GM12873 (cell line): ENCODE data around the gene PSMB4.

Experiments used
- TF ChIP-seq, protein P1 (sequence below): IDR thresholded peaks from 2 replicates; pipeline ENCODE4 v1.5.1; 2012; ENCODE audit warnings: low read depth, mild to moderate bottlenecking, moderate library complexity, low read length, control low read depth; ENCODE audit not compliant: insufficient read depth; ENCODE audit errors: missing control alignments

Gene PSMB4

DNA sequence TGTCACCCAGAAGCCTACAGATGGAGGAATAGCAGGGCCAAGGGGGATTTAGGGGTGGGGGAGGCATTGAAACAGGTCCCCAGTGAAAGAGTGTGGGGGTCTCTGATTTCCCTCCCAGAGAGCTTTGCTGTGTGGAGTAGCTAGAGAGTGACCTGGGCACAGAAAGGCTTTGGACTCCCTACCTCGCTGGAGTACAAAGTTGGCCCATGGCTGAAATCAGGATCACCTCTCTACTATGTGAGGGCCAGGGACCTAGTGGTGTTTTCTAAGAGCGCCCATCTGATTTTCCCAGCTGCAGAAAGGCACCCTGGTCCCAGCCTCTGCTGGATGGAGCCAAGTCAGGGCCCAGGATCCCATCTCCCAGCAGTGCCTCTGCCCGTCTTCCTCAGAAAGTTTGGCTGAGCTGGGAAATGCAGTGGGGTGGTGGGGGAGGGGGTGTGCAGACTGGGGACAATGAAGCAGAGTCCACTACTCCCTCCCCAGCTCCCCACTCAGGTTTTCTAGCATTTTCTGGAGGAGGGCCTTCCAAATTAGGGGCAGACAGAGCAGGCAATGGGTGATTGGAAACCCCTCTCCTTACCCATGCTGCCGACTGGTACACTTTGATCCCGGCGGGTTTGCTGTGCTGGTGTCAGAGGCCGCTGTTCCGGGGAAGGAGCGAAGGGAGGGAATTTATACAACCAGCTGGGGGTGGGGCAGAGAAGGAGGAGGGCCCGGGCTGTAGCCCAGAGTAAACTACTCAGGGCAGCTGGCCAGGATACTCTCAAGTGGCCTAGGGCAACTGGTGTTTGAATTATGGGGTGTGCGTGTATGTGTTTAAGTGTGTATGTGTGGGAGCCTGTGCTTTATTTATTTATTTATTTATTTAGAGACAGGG is 27.1 kb upstream of the PSMB4 start, which contains the start of gene SELENBP1:
Gene SELENBP1, minus strand, starts transcription at position 648 of the 877 bp plus-strand sequence. Its CDS starts 64 bp downstream, at position 584.
- TF ChIP-seq, protein P1, sequence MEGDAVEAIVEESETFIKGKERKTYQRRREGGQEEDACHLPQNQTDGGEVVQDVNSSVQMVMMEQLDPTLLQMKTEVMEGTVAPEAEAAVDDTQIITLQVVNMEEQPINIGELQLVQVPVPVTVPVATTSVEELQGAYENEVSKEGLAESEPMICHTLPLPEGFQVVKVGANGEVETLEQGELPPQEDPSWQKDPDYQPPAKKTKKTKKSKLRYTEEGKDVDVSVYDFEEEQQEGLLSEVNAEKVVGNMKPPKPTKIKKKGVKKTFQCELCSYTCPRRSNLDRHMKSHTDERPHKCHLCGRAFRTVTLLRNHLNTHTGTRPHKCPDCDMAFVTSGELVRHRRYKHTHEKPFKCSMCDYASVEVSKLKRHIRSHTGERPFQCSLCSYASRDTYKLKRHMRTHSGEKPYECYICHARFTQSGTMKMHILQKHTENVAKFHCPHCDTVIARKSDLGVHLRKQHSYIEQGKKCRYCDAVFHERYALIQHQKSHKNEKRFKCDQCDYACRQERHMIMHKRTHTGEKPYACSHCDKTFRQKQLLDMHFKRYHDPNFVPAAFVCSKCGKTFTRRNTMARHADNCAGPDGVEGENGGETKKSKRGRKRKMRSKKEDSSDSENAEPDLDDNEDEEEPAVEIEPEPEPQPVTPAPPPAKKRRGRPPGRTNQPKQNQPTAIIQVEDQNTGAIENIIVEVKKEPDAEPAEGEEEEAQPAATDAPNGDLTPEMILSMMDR, result no peak

DNA sequence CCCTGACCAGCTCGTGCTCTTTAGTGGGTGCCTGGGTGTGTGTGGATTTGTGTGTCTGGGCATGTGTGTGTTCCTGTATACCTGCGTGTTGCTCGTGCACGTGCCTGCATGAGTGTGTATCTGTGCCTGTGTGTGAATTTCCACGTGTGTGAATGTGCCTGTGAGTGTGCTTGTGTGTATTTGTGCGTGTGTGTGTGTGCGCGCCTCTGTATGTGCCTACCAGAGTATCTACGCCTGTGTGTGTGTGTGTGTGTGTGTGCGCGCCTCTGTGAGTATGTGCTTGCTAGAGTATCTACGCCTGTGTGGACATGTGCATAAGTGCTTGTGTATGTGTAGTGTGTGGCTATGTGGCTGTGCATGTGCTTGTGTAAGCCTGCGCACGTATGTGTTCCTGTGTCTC is 26.2 kb upstream of the PSMB4 start:
- TF ChIP-seq, protein P1, result no peak

DNA sequence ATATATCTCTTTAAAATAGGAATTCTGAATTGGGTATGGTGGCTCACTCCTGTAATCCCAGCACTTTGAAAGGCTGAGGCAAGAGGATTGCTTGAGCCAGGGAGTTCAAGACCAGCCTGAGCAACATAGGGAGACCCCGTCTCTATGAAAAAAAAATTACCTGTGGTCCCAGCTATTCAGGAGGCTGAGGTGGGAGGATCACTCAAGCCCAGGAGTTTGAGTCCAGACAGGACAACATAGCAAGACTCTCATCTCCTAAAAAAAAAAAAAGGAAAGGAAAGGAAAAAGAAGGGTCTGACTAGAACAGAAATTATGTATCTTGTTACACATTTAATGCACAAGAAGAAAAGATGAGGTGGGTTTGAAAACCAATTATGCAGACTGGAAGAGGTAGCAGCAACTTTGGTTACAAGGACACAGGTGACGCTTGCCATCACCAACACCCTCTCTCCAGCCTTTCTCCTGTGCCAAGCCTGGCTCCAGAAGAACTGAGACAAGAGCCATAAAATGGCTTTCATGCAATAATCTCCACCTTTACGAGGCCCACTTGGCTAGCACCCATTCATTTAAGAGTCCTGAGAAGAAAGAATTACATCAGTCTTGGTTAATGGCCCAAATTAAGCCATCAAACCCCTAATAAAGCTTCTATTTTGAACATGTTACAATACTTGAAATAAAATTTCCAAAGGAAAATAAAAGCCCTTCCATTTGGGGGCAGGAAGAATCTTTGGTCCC is 22.1 kb upstream of the PSMB4 start:
- TF ChIP-seq, protein P1, result no peak

DNA sequence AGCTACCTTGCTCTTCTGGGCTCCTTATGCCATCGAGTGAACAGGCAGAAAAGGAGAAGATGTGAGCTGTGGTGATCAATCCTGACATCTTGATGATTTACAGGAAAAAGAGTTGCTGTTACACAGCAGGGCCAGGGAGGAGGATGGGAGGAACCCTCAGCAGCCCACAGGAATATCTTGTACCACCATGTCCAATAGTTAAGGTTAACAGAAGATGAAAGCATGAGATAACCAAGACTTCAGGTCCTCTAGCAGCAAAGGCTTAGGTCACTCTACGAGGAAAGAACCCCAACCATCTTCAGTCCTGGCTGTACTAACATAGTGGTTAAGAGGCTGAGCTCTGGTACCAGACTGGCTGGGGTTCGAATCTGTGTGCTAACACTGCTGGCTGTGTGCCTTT is 14.8 kb upstream of the PSMB4 start:
- TF ChIP-seq, protein P1, result no peak

DNA sequence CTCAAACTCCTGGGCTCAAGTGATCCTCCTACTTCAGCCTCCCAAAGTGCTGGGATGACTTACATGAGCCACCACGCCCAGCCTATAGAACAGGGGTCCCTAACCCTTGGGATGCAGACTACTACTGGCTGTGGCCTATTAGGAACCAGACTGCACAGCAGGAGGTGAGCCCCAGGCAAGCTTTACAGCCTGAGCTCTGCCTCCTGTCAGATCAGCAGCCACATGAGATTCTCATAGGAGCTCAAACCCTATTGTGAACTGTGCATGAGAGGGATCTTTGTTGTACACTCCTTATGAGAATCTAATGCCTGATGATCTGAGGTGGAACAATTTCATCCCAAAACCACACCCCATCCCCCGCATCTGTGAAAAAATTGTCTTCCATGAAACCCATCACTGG is 13.4 kb upstream of the PSMB4 start:
- TF ChIP-seq, protein P1, result no peak

DNA sequence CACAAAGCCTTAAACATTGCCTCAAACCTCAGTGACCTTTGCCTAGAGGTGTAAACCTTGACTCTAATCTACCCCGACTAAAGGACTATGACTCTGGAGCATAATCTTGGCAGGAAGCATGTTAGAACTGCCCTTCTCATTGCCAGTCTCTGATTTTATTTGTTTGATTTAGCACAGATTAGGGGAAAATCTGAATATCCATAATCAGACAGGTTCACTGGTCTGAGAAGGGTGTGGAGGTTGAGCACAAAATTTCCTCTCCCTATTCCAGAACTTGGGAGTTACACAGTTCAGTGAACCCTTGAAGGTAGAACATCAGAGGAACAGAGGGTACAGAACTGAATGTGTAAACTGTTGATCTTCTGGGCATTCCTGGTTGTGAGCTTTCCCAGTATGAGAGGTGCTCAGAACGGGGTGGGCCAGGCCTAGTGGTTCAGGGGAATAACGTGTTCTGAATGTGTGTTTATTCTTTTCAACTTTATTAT is 8.3 kb upstream of the PSMB4 start:
- TF ChIP-seq, protein P1, result no peak

DNA sequence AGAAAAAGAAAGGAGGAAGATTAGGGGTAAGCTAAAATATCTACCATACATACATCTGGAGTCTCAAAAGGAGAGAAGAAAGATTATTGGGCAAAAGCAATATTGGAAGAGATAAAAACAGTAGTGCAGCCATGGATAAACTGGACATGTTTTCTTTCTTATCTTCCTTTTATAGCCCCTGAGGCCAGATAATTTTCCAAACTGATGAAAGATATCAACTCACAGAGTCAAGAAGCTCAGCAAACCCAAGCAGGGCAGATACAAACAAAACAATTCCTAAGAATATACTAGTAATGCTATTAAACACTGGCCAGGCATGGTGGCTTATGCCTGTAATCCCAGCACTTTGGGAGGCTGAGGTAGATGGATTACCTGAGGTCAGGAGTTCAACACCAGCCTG is 5.8 kb upstream of the PSMB4 start:
- TF ChIP-seq, protein P1, result no peak
